WTC11 (cell line): Measurements from ENCODE around the gene CUL4A. TPM values are rescaled to one million over a fixed set of nuclear protein-coding genes. Genes with fewer than 3 reads are reported as not detected.

ENCODE experiments used
- ATAC-seq: fragments of 200-7000 bp; cut with Tn5 transposase; 2 replicates; pipeline ENCODE4 v1.10.0; 2021; ENCODE audit warnings: mild to moderate bottlenecking, moderate library complexity
- CTCF ChIA-PET: fragments of 300-600 bp; sonication (Branson Sonifier 250); formaldehyde crosslinking; loops from one replicate; lab custom pipeline; 2021; ENCODE audit warnings: antibody characterized with exemption; lab: Charles Lee
- POLR2A ChIA-PET: fragments of 350-600 bp; sonication (Branson Sonifier 250); formaldehyde crosslinking; loops from one replicate; lab custom pipeline; 2021; ENCODE audit warnings: antibody characterized with exemption; lab: Charles Lee
- DNase-seq: peaks from one replicate; pipeline ENCODE4 v3.0.0; 2021; ENCODE audit warnings: low spot score
- H3K27ac Mint-ChIP-seq: 2 replicates; pipeline ENCODE4 v1.8.0; 2021; ENCODE audit warnings: mixed read lengths
- H3K27me3 Mint-ChIP-seq: 2 replicates; pipeline ENCODE4 v1.8.0; 2021; ENCODE audit warnings: low read depth, mild to moderate bottlenecking, moderate library complexity, mixed read lengths
- H3K36me3 Mint-ChIP-seq: 2 replicates; pipeline ENCODE4 v1.8.0; 2021; ENCODE audit warnings: mixed read lengths
- H3K4me1 Mint-ChIP-seq: 2 replicates; pipeline ENCODE4 v1.8.0; 2022; ENCODE audit warnings: mixed read lengths
- H3K4me3 Mint-ChIP-seq: 2 replicates; pipeline ENCODE4 v1.8.0; 2021; ENCODE audit warnings: mild to moderate bottlenecking, moderate library complexity, mixed read lengths
- H3K9me3 Mint-ChIP-seq: 2 replicates; pipeline ENCODE4 v1.8.0; 2021; ENCODE audit warnings: mixed read lengths
- ATF1 ChIP-seq: sonication (generic); formaldehyde crosslinking; IDR thresholded peaks from 2 replicates; pipeline ENCODE4 v1.8.1; 2023; ENCODE audit warnings: mild to moderate bottlenecking, moderate library complexity, missing genetic modification reagents
- ATF6 ChIP-seq: sonication (generic); formaldehyde crosslinking; IDR thresholded peaks from 2 replicates; pipeline ENCODE4 v1.8.1; 2023; ENCODE audit warnings: mild to moderate bottlenecking, missing genetic modification reagents
- CBFB ChIP-seq: sonication (generic); formaldehyde crosslinking; IDR thresholded peaks from 2 replicates; pipeline ENCODE4 v1.8.1; 2022; ENCODE audit warnings: mild to moderate bottlenecking, low read depth, missing genetic modification reagents
- CDX4 ChIP-seq: fragments of 250-450 bp; sonication (Bioruptor Pico); IDR thresholded peaks from 2 replicates; pipeline ENCODE4 v1.9.0; 2021; ENCODE audit warnings: moderate library complexity, mild to moderate bottlenecking, inconsistent platforms, borderline replicate concordance
- E2F1 ChIP-seq: sonication (generic); formaldehyde crosslinking; IDR thresholded peaks from 2 replicates; pipeline ENCODE4 v1.8.0; 2022; ENCODE audit warnings: mild to moderate bottlenecking, missing genetic modification reagents
- E2F4 ChIP-seq: sonication (generic); formaldehyde crosslinking; IDR thresholded peaks from 2 replicates; pipeline ENCODE4 v1.8.1; 2022; ENCODE audit warnings: low read depth, mild to moderate bottlenecking, moderate library complexity, missing genetic modification reagents, borderline replicate concordance
- ERG ChIP-seq: fragments of 250-450 bp; sonication (Bioruptor Pico); IDR thresholded peaks from 2 replicates; pipeline ENCODE4 v1.8.0; 2021; ENCODE audit warnings: mild to moderate bottlenecking
- FOXP1 ChIP-seq: sonication (generic); formaldehyde crosslinking; IDR thresholded peaks from 2 replicates; pipeline ENCODE4 v1.8.0; 2022; ENCODE audit warnings: missing genetic modification reagents, mild to moderate bottlenecking, moderate library complexity, borderline replicate concordance
- FOXP4 ChIP-seq: sonication (generic); formaldehyde crosslinking; IDR thresholded peaks from 2 replicates; pipeline ENCODE4 v1.8.0; 2022; ENCODE audit warnings: mild to moderate bottlenecking, missing genetic modification reagents
- JAZF1 ChIP-seq: fragments of 250-450 bp; sonication (Bioruptor Pico); IDR thresholded peaks from 2 replicates; pipeline ENCODE4 v1.9.0; 2021; ENCODE audit warnings: moderate library complexity, mild to moderate bottlenecking, inconsistent platforms
- NFATC4 ChIP-seq: fragments of 250-450 bp; sonication (Bioruptor Pico); IDR thresholded peaks from 2 replicates; pipeline ENCODE4 v1.9.0; 2021; ENCODE audit warnings: mild to moderate bottlenecking
- NFYB ChIP-seq: sonication (generic); formaldehyde crosslinking; conservative IDR thresholded peaks from 2 replicates; pipeline ENCODE4 v1.8.0; 2022; ENCODE audit warnings: low read depth, missing genetic modification reagents
- OVOL2 ChIP-seq: fragments of 250-450 bp; sonication (Bioruptor Pico); IDR thresholded peaks from 2 replicates; pipeline ENCODE4 v1.9.0; 2021; ENCODE audit warnings: mild to moderate bottlenecking, borderline replicate concordance
- PRRX2 ChIP-seq: fragments of 250-450 bp; sonication (Bioruptor Pico); IDR thresholded peaks from 2 replicates; pipeline ENCODE4 v1.8.0; 2021; ENCODE audit warnings: mild to moderate bottlenecking
- RORB ChIP-seq: fragments of 250-450 bp; sonication (Bioruptor Pico); IDR thresholded peaks from 2 replicates; pipeline ENCODE4 v1.9.0; 2021; ENCODE audit warnings: mild to moderate bottlenecking
- SMAD3 ChIP-seq: sonication (generic); formaldehyde crosslinking; IDR thresholded peaks from 2 replicates; pipeline ENCODE4 v1.8.0; 2022; ENCODE audit warnings: missing genetic modification reagents, mild to moderate bottlenecking, borderline replicate concordance
- SP1 ChIP-seq: sonication (generic); formaldehyde crosslinking; conservative IDR thresholded peaks from 2 replicates; pipeline ENCODE4 v1.8.1; 2022; ENCODE audit warnings: missing genetic modification reagents
- USF1 ChIP-seq: sonication (generic); formaldehyde crosslinking; IDR thresholded peaks from 2 replicates; pipeline ENCODE4 v1.8.0; 2022; ENCODE audit warnings: mild to moderate bottlenecking, missing genetic modification reagents
- ZNF219 ChIP-seq: sonication (generic); formaldehyde crosslinking; IDR thresholded peaks from 2 replicates; pipeline ENCODE4 v1.8.0; 2023; ENCODE audit warnings: missing genetic modification reagents, mild to moderate bottlenecking, borderline replicate concordance
- ZSCAN18 ChIP-seq: fragments of 250-450 bp; sonication (Bioruptor Pico); IDR thresholded peaks from 2 replicates; pipeline ENCODE4 v2.1.2; 2022; ENCODE audit warnings: mild to moderate bottlenecking, moderate library complexity
- total RNA-seq: library from RNA; stranded (reverse); gene quantifications from 3 replicates; pipeline ENCODE4 v1.2.3, GENCODE V29; 2021

CUL4A gene
- total RNA-seq, 1 experiment from 2014 or later = 99.9 TPM

GRCh38 chr13:113192902-113193301, 16.5 kb upstream of the CUL4A start:
- Mint-ChIP-seq H3K27me3 (no peaks in the 10 kb centered on the region), H3K36me3 (peaks cover 76% of the 10 kb centered on the region), H3K27ac (no peak overlapping the region), H3K4me1 (no peaks in the 10 kb centered on the region), H3K4me3 (no peak overlapping the region), H3K9me3 (no peaks in the 10 kb centered on the region)
- ATAC-seq (no peak), DNase-seq (no peak)
- CTCF ChIA-PET = no interaction called here
- POLR2A ChIA-PET = no interaction called here
- TF ChIP-seq NFYB (no peak), JAZF1 (CRISPR knock-in tag) (no peak), ATF6 (CRISPR knock-in tag) (no peak), RORB (CRISPR knock-in tag) (no peak), SMAD3 (CRISPR knock-in tag) (no peak), ATF1 (no peak), ZNF219 (CRISPR knock-in tag) (no peak), ERG (CRISPR knock-in tag) (no peak), E2F4 (CRISPR knock-in tag) (no peak), CDX4 (no peak), NFATC4 (no peak), FOXP1 (CRISPR knock-in tag) (no peak), FOXP4 (CRISPR knock-in tag) (no peak), PRRX2 (CRISPR knock-in tag) (no peak), OVOL2 (CRISPR knock-in tag) (no peak), CBFB (no peak), ZSCAN18 (CRISPR knock-in tag) (no peak), E2F1 (CRISPR knock-in tag) (no peak), SP1 (CRISPR knock-in tag) (no peak), USF1 (CRISPR knock-in tag) (no peak)
